HCT116 (cell line): ENCODE measurements around the gene ZNF3. TPM values are rescaled to one million over a fixed set of nuclear protein-coding genes. Genes with fewer than 3 reads are reported as not detected.

ENCODE experiments used
- ATAC-seq: fragments of 200-7000 bp; cut with Tn5 transposase; 2 replicates; pipeline ENCODE4 v1.9.1; 2020; ENCODE audit warnings: mild to moderate bottlenecking, moderate library complexity
- BruUV-seq: library from RNA; stranded (reverse); fragments of 400-500 nt; replicated peaks from 2 replicates; lab custom pipeline; 2021; lab: Mats Ljungman, UMichigan
- CTCF ChIA-PET: fragments of 300-600 bp; sonication (Branson Sonifier 250); formaldehyde crosslinking; loops from one replicate; lab custom pipeline; 2021; ENCODE audit warnings: antibody characterized with exemption; lab: Charles Lee
- POLR2A ChIA-PET: fragments of 300-600, 350-600 bp; sonication (Branson Sonifier 250); formaldehyde crosslinking; loops from one replicate; lab custom pipeline; 2021; ENCODE audit warnings: antibody characterized with exemption; lab: Charles Lee
- RAD21 ChIA-PET, 2 experiments: fragments of 300-600 bp; sonication (Branson Sonifier 250); formaldehyde crosslinking; loops; one replicate each; lab custom pipeline; 2023; ENCODE audit warnings: low total read pairs in 2 of 2; ENCODE audit not compliant: uncharacterized antibody in 2 of 2, unreplicated experiment in 2 of 2, low non-redundant PET in 1 of 2; lab: Charles Lee
- DNase-seq: peaks from one replicate; pipeline ENCODE4 v3.0.0-alpha.2; 2010; ENCODE audit warnings: low read depth, low spot score
- H2AFZ ChIP-seq: fragments of 200-600 bp; shearing (Covaris generic), sonication (generic); 2 replicates; pipeline ENCODE4 v1.6.1; 2017; ENCODE audit warnings: low read depth, mixed run types, mixed read lengths, antibody characterized with exemption, low read length; ENCODE audit not compliant: poor library complexity, severe bottlenecking
- H3K27ac ChIP-seq: 2 replicates; pipeline ENCODE4 v1.5.1; 2012; ENCODE audit warnings: low read depth, low read length
- H3K27me3 ChIP-seq: fragments of 200-600 bp; sonication (generic); 2 replicates; pipeline ENCODE4 v1.6.1; 2016; ENCODE audit warnings: mixed run types, low read length, mixed read lengths; ENCODE audit not compliant: insufficient read depth
- H3K36me3 ChIP-seq, 2 experiments: fragments of 200-500 bp in 1 of 2; fragments of 200-600 bp in 1 of 2; sonication (Bioruptor generic) in 1 of 2; sonication (generic) in 1 of 2; 2 replicates each; pipeline versions ENCODE4 v1.5.1 to v1.6.1; 2014 to 2016; ENCODE audit warnings: low read length in 2 of 2, inconsistent platforms in 1 of 2, mixed read lengths in 1 of 2, mixed run types in 1 of 2; ENCODE audit not compliant: insufficient read depth in 2 of 2, control insufficient read depth in 1 of 2
- H3K4me1 ChIP-seq, 2 experiments: fragments of 200-600 bp in 1 of 2; sonication (generic) in 1 of 2; 2 replicates each; pipeline versions ENCODE4 v1.5.1 to v1.6.1; 2012 to 2017; ENCODE audit warnings: low read length in 2 of 2, inconsistent platforms in 1 of 2, mild to moderate bottlenecking in 1 of 2, mixed read lengths in 1 of 2, mixed run types in 1 of 2, moderate library complexity in 1 of 2; ENCODE audit not compliant: insufficient read depth in 2 of 2, control insufficient read depth in 1 of 2
- H3K4me2 ChIP-seq: fragments of 200-600 bp; sonication (generic); 2 replicates; pipeline ENCODE4 v1.6.1; 2017; ENCODE audit warnings: mixed run types, low read length, mixed read lengths
- H3K4me3 ChIP-seq, 2 experiments: fragments of 200-600 bp in 1 of 2; sonication (generic) in 1 of 2; replicated peaks in 1 of 2; 2 replicates each; pipeline ENCODE4 v1.5.1; 2011 to 2016; ENCODE audit warnings: low read length in 2 of 2, control low read depth in 1 of 2, low read depth in 1 of 2, mild to moderate bottlenecking in 1 of 2, mixed read lengths in 1 of 2, mixed run types in 1 of 2
- H3K79me2 ChIP-seq: fragments of 200-600 bp; sonication (generic); 2 replicates; pipeline ENCODE4 v1.6.1; 2017; ENCODE audit warnings: mild to moderate bottlenecking, mixed run types, low read length, moderate library complexity, mixed read lengths; ENCODE audit not compliant: insufficient read depth
- H3K9ac ChIP-seq: fragments of 200-600 bp; sonication (generic); 2 replicates; pipeline ENCODE4 v1.6.1; 2016; ENCODE audit warnings: low read length, mixed read lengths
- H3K9me2 ChIP-seq: fragments of 200-600 bp; sonication (generic), shearing (Covaris generic); 2 replicates; pipeline ENCODE4 v1.6.1; 2017; ENCODE audit warnings: mixed run types, mild to moderate bottlenecking, moderate library complexity; ENCODE audit not compliant: insufficient read depth
- H3K9me3 ChIP-seq, 2 experiments: fragments of 200-500 bp in 1 of 2; fragments of 200-600 bp in 1 of 2; sonication (Bioruptor generic) in 1 of 2; sonication (generic) in 1 of 2; 2 replicates each; pipeline ENCODE4 v1.6.1; 2014 to 2017; ENCODE audit warnings: low read length in 2 of 2, mixed read lengths in 2 of 2, inconsistent platforms in 1 of 2, low read depth in 1 of 2, mild to moderate bottlenecking in 1 of 2, mixed run types in 1 of 2, moderate library complexity in 1 of 2; ENCODE audit not compliant: control insufficient read depth in 1 of 2, insufficient read depth in 1 of 2
- H4K20me1 ChIP-seq: fragments of 200-600 bp; sonication (generic), shearing (Covaris generic); 2 replicates; pipeline ENCODE4 v1.6.1; 2017; ENCODE audit warnings: mixed run types, mild to moderate bottlenecking, moderate library complexity; ENCODE audit not compliant: insufficient read depth
- CBX3 ChIP-seq: IDR thresholded peaks from 2 replicates; pipeline ENCODE4 v1.6.1; 2012; ENCODE audit warnings: low read depth
- EGR1 ChIP-seq: IDR thresholded peaks from 2 replicates; pipeline ENCODE4 v1.6.1; 2012; ENCODE audit warnings: low read depth
- ELF1 ChIP-seq: IDR thresholded peaks from 2 replicates; pipeline ENCODE4 v1.6.1; 2012; ENCODE audit warnings: low read depth, borderline replicate concordance
- EZH2 ChIP-seq: fragments of 200-600 bp; sonication (generic); IDR thresholded peaks from 2 replicates; pipeline ENCODE4 v1.6.1; 2017; ENCODE audit warnings: antibody characterized with exemption, mixed run types
- EZH2phosphoT487 ChIP-seq: fragments of 200-600 bp; IDR thresholded peaks from 2 replicates; pipeline ENCODE4 v1.6.1; 2018; ENCODE audit warnings: antibody characterized with exemption, borderline replicate concordance
- POLR2A ChIP-seq: IDR thresholded peaks from 2 replicates; pipeline ENCODE4 v1.7.0; 2011; ENCODE audit warnings: borderline replicate concordance; ENCODE audit not compliant: insufficient read depth, insufficient read length; ENCODE audit errors: extremely low read depth
- POLR2AphosphoS5 ChIP-seq: IDR thresholded peaks from 2 replicates; pipeline ENCODE4 v1.6.1; 2011; ENCODE audit warnings: mild to moderate bottlenecking, low read depth, low read length, moderate library complexity
- RAD21 ChIP-seq: IDR thresholded peaks from 2 replicates; pipeline ENCODE4 v1.6.1; 2012; ENCODE audit warnings: low read depth, mild to moderate bottlenecking
- SIN3A ChIP-seq: IDR thresholded peaks from 2 replicates; pipeline ENCODE4 v1.6.1; 2012; ENCODE audit warnings: low read depth
- SP1 ChIP-seq: IDR thresholded peaks from 2 replicates; pipeline ENCODE4 v1.6.1; 2012; ENCODE audit warnings: low read depth
- SRF ChIP-seq: IDR thresholded peaks from 2 replicates; pipeline ENCODE4 v1.6.1; 2012; ENCODE audit warnings: low read depth
- TCF7L2 ChIP-seq: IDR thresholded peaks from 2 replicates; pipeline ENCODE4 v1.7.0; 2011; ENCODE audit warnings: borderline replicate concordance, inconsistent platforms; ENCODE audit not compliant: insufficient read depth, insufficient read length; ENCODE audit errors: extremely low read depth
- ZFX ChIP-seq: fragments of 450-650 bp; IDR thresholded peaks from 2 replicates; pipeline ENCODE4 v1.6.1; 2017
- intact Hi-C: fragments of 100-400 bp; cut with micrococcal nuclease; formaldehyde crosslinking; loops from 2 replicates; pipeline ENCODE4 v1.10.0; 2022
- total RNA-seq: library from RNA; stranded (reverse); gene quantifications from one replicate; pipeline ENCODE4 v1.2.1, GENCODE V29; 2021; ENCODE audit not compliant: unreplicated experiment
- TF ChIP-seq, protein P1 (sequence below): IDR thresholded peaks from 2 replicates; pipeline ENCODE4 v1.6.1; 2012
- TF ChIP-seq, protein P2 (sequence below): IDR thresholded peaks from 2 replicates; pipeline ENCODE4 v1.6.1; 2011; ENCODE audit warnings: mild to moderate bottlenecking, low read length, moderate library complexity; ENCODE audit not compliant: insufficient replicate concordance; ENCODE audit errors: extremely low read depth

Gene ZNF3
- total RNA-seq, 1 experiment from 2014 or later = 28.2 TPM

DNA sequence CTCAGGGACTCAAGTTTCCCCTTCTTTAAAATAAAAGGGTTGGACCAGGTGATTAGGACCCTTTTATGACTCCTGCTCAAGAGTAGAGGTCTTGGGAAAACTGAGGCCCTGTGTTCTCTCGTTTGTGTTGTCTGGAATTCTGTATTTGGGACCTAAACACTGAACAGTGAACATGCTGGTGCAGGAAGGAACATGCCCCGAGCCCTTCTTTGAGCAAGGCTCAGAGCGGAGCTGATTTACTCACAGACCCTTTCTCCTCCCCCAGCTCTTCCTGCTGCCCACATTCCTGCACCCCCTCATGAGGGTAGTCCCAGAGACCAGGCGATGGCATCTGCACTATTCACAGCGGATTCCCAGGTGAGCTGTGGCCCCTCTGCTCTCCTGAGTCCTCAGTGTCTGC, 51.9 kb downstream of the ZNF3 start:
- H3K9me2 ChIP-seq = no peaks in the 10 kb centered on the region
- BruUV-seq = no TSS peak
- no peaks in the 10 kb centered on the region for H3K9me3 ChIP-seq
- H2AFZ ChIP-seq = no peak overlapping the region
- no peaks in the 10 kb centered on the region for H3K79me2 ChIP-seq
- intact Hi-C loops = no loop called here
- TF ChIP-seq SIN3A (no peak), POLR2A (no peak)
- RAD21 ChIA-PET = interaction anchor here in 1 of 2 experiments (0.6 kb wide), 1 partner anchor 13 kb away, joined by 3 read pairs; no protein-coding TSS in a partner anchor
- CTCF ChIA-PET = no interaction called here
- no peak overlapping the region for H3K9ac ChIP-seq
- POLR2A ChIA-PET = interaction anchor here (0.8 kb wide), 1 partner anchor 10 kb away, joined by 5 read pairs; no protein-coding TSS in a partner anchor
- H4K20me1 ChIP-seq = no peaks in the 10 kb centered on the region
- no peak overlapping the region for H3K4me2 ChIP-seq
- no peak overlapping the region for H3K4me3 ChIP-seq
- DNase-seq (no peak), ATAC-seq (no peak)
- no peak overlapping the region for H3K27ac ChIP-seq
- no peaks in the 10 kb centered on the region for H3K27me3 ChIP-seq
- H3K36me3 ChIP-seq = peaks cover 47 to 59% of the 10 kb centered on the region in 2 experiments; a peak in 3 of 4 replicates
- H3K4me1 ChIP-seq = no peaks in the 10 kb centered on the region

DNA sequence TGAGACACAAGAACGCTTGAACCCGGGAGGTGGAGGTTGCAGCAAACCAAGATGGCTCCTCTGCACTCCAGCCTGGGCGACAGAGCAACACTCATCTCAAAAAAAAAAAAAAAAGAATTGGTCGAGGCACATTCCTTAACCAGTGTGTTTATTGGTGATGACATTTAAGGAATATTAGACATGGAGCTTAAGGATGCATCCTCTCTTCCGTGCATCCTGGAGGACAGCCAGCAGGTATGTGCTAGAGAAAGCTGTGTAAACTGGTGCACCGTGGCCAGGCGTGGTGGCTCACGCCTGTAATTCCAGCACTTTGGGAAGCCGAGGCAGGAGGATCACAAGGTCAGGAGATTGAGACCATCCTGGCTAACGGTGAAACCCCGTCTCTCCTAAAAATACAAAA, 54.3 kb downstream of the ZNF3 start:
- Histone ChIP-seq H3K4me1 (no peaks in the 10 kb centered on the region), H3K4me3 (no peak overlapping the region), H3K79me2 (peaks cover 8% of the 10 kb centered on the region), H3K9me3 (no peaks in the 10 kb centered on the region), H3K36me3 (peaks cover 42 to 59% of the 10 kb centered on the region in 2 experiments), H3K27ac (no peak overlapping the region), H3K9ac (no peak overlapping the region), H2AFZ (no peak overlapping the region), H4K20me1 (no peaks in the 10 kb centered on the region; the same call in 1 of the 2 replicates), H3K27me3 (no peaks in the 10 kb centered on the region), H3K9me2 (no peaks in the 10 kb centered on the region)
- ChIA-PET POLR2A (no interaction called here), RAD21 (no interaction called here), CTCF (no interaction called here)
- no TSS peak for BruUV-seq
- DNase-seq = no peak
- no peak for TF ChIP-seq EGR1
- no peak for TF ChIP-seq RAD21
- TF ChIP-seq ZFX = no peak
- no peak for TF ChIP-seq EZH2phosphoT487
- TF ChIP-seq CBX3 = no peak
- no peak for TF ChIP-seq ELF1
- TF ChIP-seq POLR2AphosphoS5 = no peak
- no peak for TF ChIP-seq SRF
- no peak for TF ChIP-seq TCF7L2
- TF ChIP-seq, protein P1, sequence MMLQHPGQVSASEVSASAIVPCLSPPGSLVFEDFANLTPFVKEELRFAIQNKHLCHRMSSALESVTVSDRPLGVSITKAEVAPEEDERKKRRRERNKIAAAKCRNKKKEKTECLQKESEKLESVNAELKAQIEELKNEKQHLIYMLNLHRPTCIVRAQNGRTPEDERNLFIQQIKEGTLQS = no peak
- no peak for TF ChIP-seq EZH2
- TF ChIP-seq, protein P2, sequence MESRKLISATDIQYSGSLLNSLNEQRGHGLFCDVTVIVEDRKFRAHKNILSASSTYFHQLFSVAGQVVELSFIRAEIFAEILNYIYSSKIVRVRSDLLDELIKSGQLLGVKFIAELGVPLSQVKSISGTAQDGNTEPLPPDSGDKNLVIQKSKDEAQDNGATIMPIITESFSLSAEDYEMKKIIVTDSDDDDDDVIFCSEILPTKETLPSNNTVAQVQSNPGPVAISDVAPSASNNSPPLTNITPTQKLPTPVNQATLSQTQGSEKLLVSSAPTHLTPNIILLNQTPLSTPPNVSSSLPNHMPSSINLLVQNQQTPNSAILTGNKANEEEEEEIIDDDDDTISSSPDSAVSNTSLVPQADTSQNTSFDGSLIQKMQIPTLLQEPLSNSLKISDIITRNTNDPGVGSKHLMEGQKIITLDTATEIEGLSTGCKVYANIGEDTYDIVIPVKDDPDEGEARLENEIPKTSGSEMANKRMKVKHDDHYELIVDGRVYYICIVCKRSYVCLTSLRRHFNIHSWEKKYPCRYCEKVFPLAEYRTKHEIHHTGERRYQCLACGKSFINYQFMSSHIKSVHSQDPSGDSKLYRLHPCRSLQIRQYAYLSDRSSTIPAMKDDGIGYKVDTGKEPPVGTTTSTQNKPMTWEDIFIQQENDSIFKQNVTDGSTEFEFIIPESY = no peak
- no peak for TF ChIP-seq SP1
- TF ChIP-seq, all 23 proteins: peak for 0
- no peak for ATAC-seq
- H3K4me2 ChIP-seq = no peak overlapping the region
- intact Hi-C loops = no loop called here
